Keratinocyte (primary cell): Measurements from ENCODE around the gene CERS2. TPM values are rescaled to one million over a fixed set of nuclear protein-coding genes. Genes with fewer than 3 reads are reported as not detected.

Experiments
- DNase-seq: peaks from one replicate; pipeline ENCODE4 v3.0.0-alpha.2; 2011; ENCODE audit warnings: low read depth, missing footprints, low spot score
- FAIRE-seq: peaks from 2 replicates; lab custom pipeline; 2011; peaks lifted over from hg19 to GRCh38; lab: Jason Lieb, UNC
- H2AFZ ChIP-seq: 2 replicates; pipeline ENCODE4 v1.6.0; 2012; ENCODE audit warnings: low read length, control low read depth, inconsistent platforms; ENCODE audit not compliant: control insufficient read depth
- H3K27ac ChIP-seq: 2 replicates; pipeline ENCODE4 v1.5.1; 2011; ENCODE audit warnings: low read length; ENCODE audit not compliant: control insufficient read depth, insufficient read depth
- H3K27me3 ChIP-seq: 3 replicates; pipeline ENCODE4 v1.6.0; 2011; ENCODE audit warnings: low read length; ENCODE audit not compliant: control insufficient read depth, insufficient read depth; ENCODE audit errors: extremely low read depth
- H3K36me3 ChIP-seq, 2 experiments: 2 replicates in 1 of 2; 3 replicates in 1 of 2; pipeline ENCODE4 v1.5.1; 2011; ENCODE audit warnings: low read length in 2 of 2, mild to moderate bottlenecking in 1 of 2; ENCODE audit not compliant: control insufficient read depth in 2 of 2, insufficient read depth in 2 of 2; ENCODE audit errors: extremely low read depth in 1 of 2
- H3K4me1 ChIP-seq: 3 replicates; pipeline ENCODE4 v1.5.1; 2011; ENCODE audit warnings: low read length; ENCODE audit not compliant: control insufficient read depth, insufficient read depth; ENCODE audit errors: extremely low read depth
- H3K4me2 ChIP-seq: 3 replicates; pipeline ENCODE4 v1.6.0; 2011; ENCODE audit warnings: low read depth, low read length; ENCODE audit not compliant: control insufficient read depth, insufficient read depth; ENCODE audit errors: extremely low read depth
- H3K4me3 ChIP-seq, 3 experiments: fragments of 200-600 bp in 1 of 3; sonication (generic) in 1 of 3; 2 replicates in 2 of 3; 3 replicates in 1 of 3; pipeline ENCODE4 v1.5.1; 2011 to 2016; ENCODE audit warnings: low read length in 3 of 3, mild to moderate bottlenecking in 3 of 3, control low read depth in 2 of 3, inconsistent platforms in 1 of 3, low read depth in 1 of 3, mixed read lengths in 1 of 3, mixed run types in 1 of 3, moderate library complexity in 1 of 3; ENCODE audit not compliant: control insufficient read depth in 2 of 3, insufficient read depth in 2 of 3; ENCODE audit errors: extremely low read depth in 1 of 3
- H3K79me2 ChIP-seq: 2 replicates; pipeline ENCODE4 v1.6.0; 2012; ENCODE audit warnings: low read length; ENCODE audit not compliant: control insufficient read depth, insufficient read depth
- H3K9ac ChIP-seq: 3 replicates; pipeline ENCODE4 v1.6.0; 2011; ENCODE audit warnings: low read length; ENCODE audit not compliant: control insufficient read depth, insufficient read depth; ENCODE audit errors: extremely low read depth
- H3K9me1 ChIP-seq: 3 replicates; pipeline ENCODE4 v1.6.0; 2011; ENCODE audit warnings: low read length; ENCODE audit not compliant: control insufficient read depth, insufficient read depth; ENCODE audit errors: extremely low read depth
- H3K9me3 ChIP-seq: 2 replicates; pipeline ENCODE4 v1.5.1; 2012; ENCODE audit warnings: low read depth, low read length; ENCODE audit not compliant: control insufficient read depth
- H4K20me1 ChIP-seq: 3 replicates; pipeline ENCODE4 v1.6.0; 2011; ENCODE audit warnings: low read length; ENCODE audit not compliant: control insufficient read depth, insufficient read depth; ENCODE audit errors: extremely low read depth
- CTCF ChIP-seq, 3 experiments: IDR thresholded peaks in 1 of 3; conservative IDR thresholded peaks in 1 of 3; optimal IDR thresholded peaks in 1 of 3; 2 replicates in 2 of 3; 3 replicates in 1 of 3; pipeline versions ENCODE3 to v1.5.1; 2011; ENCODE audit warnings: low read length in 3 of 3, mild to moderate bottlenecking in 3 of 3, moderate library complexity in 2 of 3, control low read depth in 1 of 3, inconsistent platforms in 1 of 3; ENCODE audit not compliant: insufficient read depth in 2 of 3; ENCODE audit errors: extremely low read depth in 1 of 3
- EZH2 ChIP-seq: IDR thresholded peaks from one replicate; pipeline ENCODE4 v1.6.1; 2012; ENCODE audit warnings: inconsistent platforms, mild to moderate bottlenecking, low read length, moderate library complexity
- dilution Hi-C: fragments of 300-500 bp; cut with MboI; formaldehyde crosslinking; loops from one replicate; pipeline ENCODE4 v1.7.0; 2020; ENCODE audit warnings: low sequenced_read_pairs; ENCODE audit not compliant: extremely low pct_ligation_motif_present
- polyA plus RNA-seq, 5 experiments: library from polyadenylated mRNA; depleted of rRNA in 3 of 5; stranded (reverse) in 3 of 5; stranded (forward) in 1 of 5; unstranded in 1 of 5; fragments of >200 nt; gene quantifications; 1 replicate in 1 of 5; 2 replicates in 3 of 5; 3 replicates in 1 of 5; pipeline versions ENCODE4 v1.2.1 to v1.2.3, GENCODE V29; 2011 to 2012; ENCODE audit warnings: missing spikeins in 2 of 5, low read depth in 1 of 5, low replicate concordance in 1 of 5

CERS2 gene
- polyA plus RNA-seq, 1 donor (not counting 4 experiments of a cell fraction or from before 2014, with no cell fraction given), result 121 TPM

DNA sequence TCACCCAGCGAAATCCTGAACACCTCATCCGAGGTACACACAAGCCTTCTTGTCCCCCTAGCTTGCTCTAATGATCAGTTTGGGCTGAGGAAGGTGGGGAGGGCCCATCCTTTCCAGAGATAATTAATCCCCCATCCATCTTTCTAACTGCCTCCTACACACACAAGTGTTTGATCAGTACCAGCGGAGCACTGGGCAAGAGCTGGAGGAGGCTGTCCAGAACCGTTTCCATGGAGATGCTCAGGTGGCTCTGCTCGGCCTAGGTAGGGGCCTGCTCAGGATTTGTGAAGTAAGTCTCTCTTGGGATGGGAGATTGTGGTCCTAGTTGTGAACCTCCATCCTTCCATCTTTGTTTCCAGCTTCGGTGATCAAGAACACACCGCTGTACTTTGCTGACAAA lies 13.3 kb upstream of the CERS2 start:
- Histone ChIP-seq H3K27ac (no peak overlapping the region), H2AFZ (no peak overlapping the region), H3K36me3 (no peaks in the 10 kb centered on the region), H3K27me3 (no peaks in the 10 kb centered on the region), H4K20me1 (no peaks in the 10 kb centered on the region), H3K4me3 (no peak overlapping the region), H3K4me1 (no peaks in the 10 kb centered on the region), H3K9me3 (no peaks in the 10 kb centered on the region), H3K4me2 (no peak overlapping the region), H3K79me2 (no peaks in the 10 kb centered on the region), H3K9me1 (no peaks in the 10 kb centered on the region), H3K9ac (no peak overlapping the region)
- TF ChIP-seq CTCF (optimal IDR thresholded peaks at IDR 0.05 in 1 of 3, IDR thresholded peaks at IDR 0.05 in 1 of 3, conservative IDR thresholded peaks at IDR 0.05 in 1 of 3; ENCODE audit: extremely low read depth in 1 of 3, insufficient read depth in 2 of 3, low read length in 3 of 3), result no peak
- TF ChIP-seq EZH2, result no peak
- DNase-seq (no peak), FAIRE-seq (no peak)
- dilution Hi-C loops, result no loop called here

DNA sequence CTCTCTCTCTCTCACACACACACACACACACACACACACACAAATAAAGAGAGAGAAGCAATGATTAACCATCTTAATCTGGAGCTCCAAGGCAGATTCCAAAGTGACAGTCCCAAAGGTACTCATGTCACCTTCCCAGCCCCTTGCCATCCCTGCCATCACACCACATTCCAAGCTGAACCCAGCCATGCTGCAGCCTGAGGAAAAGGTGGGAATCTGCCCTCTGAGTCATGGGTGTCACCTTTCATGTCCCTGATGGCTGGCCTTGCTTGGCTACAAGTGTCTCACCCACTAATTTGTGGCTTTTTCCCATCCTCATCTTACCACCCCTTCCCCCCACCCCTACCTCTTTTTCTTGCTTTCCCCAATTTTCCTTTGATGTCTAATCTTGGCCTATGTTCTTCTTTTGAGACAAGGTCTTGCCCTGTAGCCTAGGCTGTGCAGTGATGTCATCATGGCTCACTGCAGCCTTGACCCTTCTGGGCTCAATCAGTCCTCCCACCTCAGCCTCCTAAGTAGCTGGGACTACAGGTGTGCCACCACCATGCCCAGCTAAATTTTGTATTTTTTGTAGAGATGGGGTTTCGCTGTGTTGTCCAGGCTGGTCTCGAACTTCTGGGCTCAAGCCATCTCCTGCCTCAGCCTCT lies 10.7 kb upstream of the CERS2 start:
- TF ChIP-seq CTCF (optimal IDR thresholded peaks at IDR 0.05 in 1 of 3, IDR thresholded peaks at IDR 0.05 in 1 of 3, conservative IDR thresholded peaks at IDR 0.05 in 1 of 3; ENCODE audit: extremely low read depth in 1 of 3, insufficient read depth in 2 of 3, low read length in 3 of 3), result no peak
- no peak for TF ChIP-seq EZH2
- Histone ChIP-seq H3K9me1 (no peaks in the 10 kb centered on the region), H3K27ac (no peak overlapping the region), H3K4me1 (peaks cover 17% of the 10 kb centered on the region), H3K27me3 (no peaks in the 10 kb centered on the region), H4K20me1 (no peaks in the 10 kb centered on the region), H3K79me2 (no peaks in the 10 kb centered on the region), H3K9ac (no peak overlapping the region), H3K36me3 (no peaks in the 10 kb centered on the region), H2AFZ (no peak overlapping the region), H3K4me3 (no peak overlapping the region), H3K9me3 (no peaks in the 10 kb centered on the region), H3K4me2 (no peak overlapping the region)
- FAIRE-seq (no peak), DNase-seq (no peak)
- dilution Hi-C loops, result no loop called here
